Caco-2 (cell line): Measurements from ENCODE around the gene NOP58. TPM values are rescaled to one million over a fixed set of nuclear protein-coding genes. Genes with fewer than 3 reads are reported as not detected.
"Not testable (repeated sequence)": the region's sequence is repeated elsewhere in the genome, so short reads cannot be mapped to it uniquely, and the experiment has no call there.

Experiments used
- BruUV-seq: library from RNA; stranded (reverse); fragments of 400-500 nt; replicated peaks from 2 replicates; lab custom pipeline; 2021; lab: Mats Ljungman, UMichigan
- CTCF ChIA-PET: fragments of 300-600 bp; sonication (Branson Sonifier 250); formaldehyde crosslinking; loops from one replicate; lab custom pipeline; 2022; ENCODE audit warnings: antibody characterized with exemption; lab: Charles Lee
- POLR2A ChIA-PET: fragments of 300-600 bp; sonication (Branson Sonifier 250); formaldehyde crosslinking; loops from one replicate; lab custom pipeline; 2022; ENCODE audit warnings: antibody characterized with exemption; lab: Charles Lee
- DNase-seq, 2 experiments: peaks; one replicate each; pipeline versions ENCODE4 v3.0.0 to v3.0.0-alpha.2; 2020 to 2022
- H3K27me3 ChIP-seq: replicated peaks from 2 replicates; pipeline ENCODE4 v1.6.0; 2011; ENCODE audit warnings: low read length; ENCODE audit not compliant: control insufficient read depth, insufficient read depth
- H3K36me3 ChIP-seq: 2 replicates; pipeline ENCODE4 v1.5.1; 2011; ENCODE audit warnings: low read length; ENCODE audit not compliant: control insufficient read depth, insufficient read depth
- H3K4me1 ChIP-seq: fragments of 250-450 bp; sonication (Bioruptor Pico); 2 replicates; pipeline ENCODE4 v1.5.1; 2020; ENCODE audit warnings: mild to moderate bottlenecking
- H3K4me3 ChIP-seq: 2 replicates; pipeline ENCODE4 v1.5.1; 2011; ENCODE audit warnings: low read depth, mild to moderate bottlenecking, control low read depth, low read length
- H3K9me3 ChIP-seq: fragments of 250-450 bp; sonication (Bioruptor Pico); 2 replicates; pipeline ENCODE4 v1.5.1; 2020; ENCODE audit warnings: mild to moderate bottlenecking, moderate library complexity
- H3K27ac Mint-ChIP-seq: one replicate; pipeline ENCODE4 v1.8.0; 2022; ENCODE audit warnings: mixed read lengths; ENCODE audit not compliant: unreplicated experiment
- H3K27me3 Mint-ChIP-seq: one replicate; pipeline ENCODE4 v1.8.0; 2022; ENCODE audit warnings: mixed read lengths; ENCODE audit not compliant: insufficient read depth, unreplicated experiment
- H3K36me3 Mint-ChIP-seq: one replicate; pipeline ENCODE4 v1.8.0; 2022; ENCODE audit warnings: mild to moderate bottlenecking, mixed read lengths; ENCODE audit not compliant: insufficient read depth, unreplicated experiment
- H3K4me1 Mint-ChIP-seq: one replicate; pipeline ENCODE4 v1.8.0; 2022; ENCODE audit warnings: low read depth, mixed read lengths; ENCODE audit not compliant: unreplicated experiment
- H3K4me3 Mint-ChIP-seq: one replicate; pipeline ENCODE4 v1.8.0; 2022; ENCODE audit warnings: mild to moderate bottlenecking, moderate library complexity, mixed read lengths; ENCODE audit not compliant: unreplicated experiment
- H3K9me3 Mint-ChIP-seq: one replicate; pipeline ENCODE4 v1.8.0; 2022; ENCODE audit warnings: mixed read lengths; ENCODE audit not compliant: unreplicated experiment
- CTCF ChIP-seq, 2 experiments: fragments of 200-600 bp in 1 of 2; IDR thresholded peaks; 1 replicate in 1 of 2; 2 replicates in 1 of 2; pipeline versions ENCODE4 v1.5.1 to v1.8.0; 2011 to 2022; ENCODE audit warnings: antibody characterized with exemption in 1 of 2, control low read depth in 1 of 2, inconsistent platforms in 1 of 2, low read depth in 1 of 2, low read length in 1 of 2, mild to moderate bottlenecking in 1 of 2, moderate library complexity in 1 of 2; ENCODE audit not compliant: insufficient read depth in 1 of 2, severe bottlenecking in 1 of 2, unreplicated experiment in 1 of 2
- intact Hi-C: fragments of 100-400 bp; cut with micrococcal nuclease; formaldehyde crosslinking; loops from one replicate; pipeline ENCODE4 v1.10.0; 2022; ENCODE audit not compliant: unreplicated experiment
- total RNA-seq: library from RNA; stranded (reverse); gene quantifications from 2 replicates; pipeline ENCODE4 v1.2.3, GENCODE V29; 2022

NOP58 gene
- total RNA-seq, 1 experiment from 2014 or later, result 147 TPM

DNA sequence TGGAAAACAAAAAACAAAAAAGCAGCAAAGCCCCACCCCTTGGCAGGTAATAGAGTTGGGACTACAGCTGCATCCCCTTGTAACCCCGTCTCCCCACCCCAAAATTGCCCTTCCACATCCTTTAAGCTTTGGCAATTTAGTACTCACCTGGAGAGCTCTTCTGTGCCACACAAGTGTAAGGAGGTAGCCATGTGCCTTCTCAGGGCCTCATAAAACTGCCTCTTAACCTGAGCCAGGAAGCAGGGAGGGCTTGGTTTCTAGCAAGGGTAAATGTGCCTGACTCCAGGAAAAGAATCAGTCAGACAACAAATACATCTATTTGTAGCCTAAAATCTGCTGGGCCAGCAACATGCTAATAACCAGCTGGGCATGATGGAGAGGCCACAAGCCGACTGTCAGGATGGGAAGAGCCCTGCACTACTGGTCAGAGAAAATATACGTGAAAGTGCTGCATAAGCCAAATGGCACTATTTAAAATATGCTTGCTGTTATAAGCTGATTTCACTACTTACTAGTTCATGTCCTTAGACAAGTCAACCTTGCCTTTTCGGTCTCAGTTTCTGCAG is 46.3 kb downstream of the NOP58 start:
- no peaks in the 10 kb centered on the region for H3K27me3 Mint-ChIP-seq
- H3K4me3 Mint-ChIP-seq, result no peak overlapping the region
- Histone ChIP-seq H3K4me1 (no peaks in the 10 kb centered on the region), H3K27me3 (no peaks in the 10 kb centered on the region), H3K4me3 (no peak overlapping the region), H3K36me3 (peaks cover 2% of the 10 kb centered on the region; the same call in 1 of the 2 replicates), H3K9me3 (no peaks in the 10 kb centered on the region)
- ChIA-PET CTCF (no interaction called here), POLR2A (interaction anchor here (0.6 kb wide), 1 partner anchor 146 kb away, joined by 12 read pairs; no protein-coding TSS in a partner anchor)
- no TSS peak for BruUV-seq
- H3K9me3 Mint-ChIP-seq, result no peaks in the 10 kb centered on the region
- H3K27ac Mint-ChIP-seq, result no peak overlapping the region
- no peak for DNase-seq
- no peak for TF ChIP-seq CTCF (IDR thresholded peaks at IDR 0.05; ENCODE audit: insufficient read depth in 1 of 2, low read depth in 1 of 2, low read length in 1 of 2, severe bottlenecking in 1 of 2, unreplicated experiment in 1 of 2)
- peaks cover 30% of the 10 kb centered on the region for H3K36me3 Mint-ChIP-seq
- intact Hi-C loops, result loop anchor here (5.0 kb wide), 1 partner anchor 50 kb away; no protein-coding TSS in a partner anchor
- H3K4me1 Mint-ChIP-seq, result no peaks in the 10 kb centered on the region

- no peak overlapping the region for H3K4me3 ChIP-seq
- no peaks in the 10 kb centered on the region for H3K4me1 Mint-ChIP-seq
- no peaks in the 10 kb centered on the region for H3K4me1 ChIP-seq
- BruUV-seq, result no TSS peak
- no peaks in the 10 kb centered on the region for H3K9me3 ChIP-seq
- peaks cover 10% of the 10 kb centered on the region for H3K36me3 Mint-ChIP-seq
- CTCF ChIA-PET, result no interaction called here
- no peak for TF ChIP-seq CTCF (IDR thresholded peaks at IDR 0.05; ENCODE audit: insufficient read depth in 1 of 2, low read depth in 1 of 2, low read length in 1 of 2, severe bottlenecking in 1 of 2, unreplicated experiment in 1 of 2)
- POLR2A ChIA-PET, result no interaction called here
- H3K27me3 Mint-ChIP-seq, result no peaks in the 10 kb centered on the region
- no peak overlapping the region for H3K27ac Mint-ChIP-seq
- H3K36me3 ChIP-seq, result no peaks in the 10 kb centered on the region
- H3K4me3 Mint-ChIP-seq, result no peak overlapping the region
- H3K27me3 ChIP-seq, result no peaks in the 10 kb centered on the region
- no peak for DNase-seq
- intact Hi-C loops, result loop anchor here (5.0 kb wide), 1 partner anchor 48 kb away; no protein-coding TSS in a partner anchor
- no peaks in the 10 kb centered on the region for H3K9me3 Mint-ChIP-seq
These were observed 48.6 kb downstream of the NOP58 start for GRCh38 chr2:202314116-202314515.

DNA sequence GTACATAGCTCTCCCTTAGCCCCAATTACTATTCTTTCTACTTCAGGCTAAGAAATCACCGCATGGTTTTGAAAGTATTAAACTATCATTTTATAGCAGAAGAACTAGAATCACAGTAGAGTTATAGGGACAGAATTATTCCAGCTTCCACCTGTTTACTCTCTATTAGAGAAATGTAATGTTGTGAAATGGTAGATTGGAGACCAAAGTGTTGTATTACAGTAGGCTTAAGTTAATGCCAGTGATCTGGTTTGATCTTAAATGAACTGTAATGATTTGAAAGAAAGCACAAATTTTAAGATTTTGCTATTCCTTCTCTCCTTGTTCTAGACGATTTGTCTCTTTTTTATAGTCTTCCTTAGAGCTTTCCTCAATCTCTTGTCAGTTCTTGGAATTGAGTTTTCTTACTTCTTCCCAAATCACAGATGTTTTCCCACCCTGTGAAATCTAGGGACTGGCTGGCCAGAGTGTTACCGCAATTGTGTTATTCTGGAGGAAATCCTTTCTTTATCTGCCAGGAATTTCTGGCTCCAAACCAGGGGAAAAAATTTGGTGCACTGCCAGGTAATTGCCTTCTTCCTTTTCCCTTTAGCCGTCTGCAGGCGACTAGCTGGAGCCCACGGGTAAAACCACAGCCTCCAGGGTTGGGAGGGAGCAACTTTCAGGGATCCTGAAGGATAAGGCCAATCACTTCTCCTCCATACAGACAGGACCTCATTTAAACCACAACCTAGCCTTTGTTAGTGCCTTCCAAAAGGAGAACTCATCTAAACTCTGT is 51.7 kb downstream of the NOP58 start:
- H3K36me3 Mint-ChIP-seq, result peaks cover 2% of the 10 kb centered on the region
- H3K9me3 Mint-ChIP-seq, result no peaks in the 10 kb centered on the region
- no TSS peak for BruUV-seq
- TF ChIP-seq CTCF (IDR thresholded peaks at IDR 0.05; ENCODE audit: insufficient read depth in 1 of 2, low read depth in 1 of 2, low read length in 1 of 2, severe bottlenecking in 1 of 2, unreplicated experiment in 1 of 2), result no peak
- no peaks in the 10 kb centered on the region for H3K9me3 ChIP-seq
- ChIA-PET CTCF (no interaction called here), POLR2A (no interaction called here)
- H3K4me1 Mint-ChIP-seq, result no peaks in the 10 kb centered on the region
- intact Hi-C loops, result no loop called here
- H3K27me3 ChIP-seq, result no peaks in the 10 kb centered on the region
- no peak overlapping the region for H3K4me3 Mint-ChIP-seq
- no peak overlapping the region for H3K4me3 ChIP-seq
- no peaks in the 10 kb centered on the region for H3K4me1 ChIP-seq
- H3K27ac Mint-ChIP-seq, result no peak overlapping the region
- no peak for DNase-seq
- no peaks in the 10 kb centered on the region for H3K27me3 Mint-ChIP-seq
- H3K36me3 ChIP-seq, result no peaks in the 10 kb centered on the region

DNA sequence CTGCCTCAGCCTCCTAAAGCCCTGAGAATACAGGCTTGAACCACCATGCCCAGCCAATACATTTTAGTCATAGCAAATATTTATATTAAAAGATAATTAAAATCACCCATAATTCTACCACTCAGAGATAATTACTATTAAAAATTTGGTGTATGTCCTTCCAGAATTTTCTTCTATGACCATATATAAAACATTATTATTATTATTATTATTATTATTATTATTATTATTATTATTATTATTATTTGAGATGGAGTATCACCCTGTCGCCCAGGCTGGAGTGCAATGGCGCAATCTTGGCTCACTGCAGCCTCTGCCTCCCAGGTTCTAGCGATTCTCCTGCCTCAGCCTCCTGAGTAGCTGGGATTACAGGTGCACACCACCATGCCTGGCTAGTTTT is 54.8 kb downstream of the NOP58 start:
- DNase-seq, H3K9me3 Mint-ChIP-seq, H3K27ac Mint-ChIP-seq, H3K36me3 ChIP-seq, H3K4me1 ChIP-seq, CTCF ChIA-PET, H3K4me3 Mint-ChIP-seq, H3K9me3 ChIP-seq, H3K27me3 ChIP-seq, H3K4me3 ChIP-seq, H3K4me1 Mint-ChIP-seq, H3K36me3 Mint-ChIP-seq, H3K27me3 Mint-ChIP-seq, intact Hi-C loops, BruUV-seq, POLR2A ChIA-PET: not testable (repeated sequence)
